ENCODE results near the gene C6orf47.

DNA sequence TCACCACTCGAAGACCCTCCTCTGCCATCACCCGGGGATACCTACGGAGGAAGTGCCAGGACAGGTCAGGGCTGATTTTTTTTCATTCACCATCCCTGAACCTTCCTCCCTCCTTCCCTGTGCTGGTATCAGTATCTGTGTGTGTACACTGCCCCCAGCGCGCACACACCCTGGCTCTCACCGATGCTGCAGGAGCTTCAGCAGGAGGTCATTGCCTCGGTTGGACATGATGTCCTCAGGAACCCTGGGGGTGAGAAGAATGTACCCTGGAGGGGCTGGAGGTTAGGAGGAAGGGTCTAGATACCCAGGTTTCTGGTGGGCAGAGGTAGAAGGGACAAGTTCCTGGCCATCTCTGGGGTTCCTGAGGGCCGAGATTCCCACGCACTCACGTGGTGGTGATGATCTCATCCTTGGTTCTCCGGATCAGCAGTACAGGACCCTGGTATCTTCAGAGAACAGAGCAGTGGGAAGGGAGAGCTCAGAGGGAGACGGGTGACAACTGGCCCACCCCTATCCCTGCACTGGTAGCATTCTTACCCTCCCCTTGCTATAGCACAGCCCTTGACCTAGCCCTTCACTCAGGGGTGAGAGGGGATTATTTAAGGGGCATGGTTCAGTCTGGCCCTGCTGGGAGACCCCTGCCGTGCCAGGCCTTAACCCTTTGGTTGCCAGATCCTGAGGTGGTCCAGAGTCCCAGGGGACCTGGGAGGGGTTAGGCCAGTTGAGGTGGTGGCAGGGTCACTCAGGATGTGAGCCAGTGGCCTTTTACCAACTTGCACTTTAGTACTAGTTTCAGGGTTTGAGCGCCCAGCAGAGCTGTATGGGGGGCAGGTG lies 27.5 kb upstream of the C6orf47 start:
- TF ChIP-seq, protein P1, sequence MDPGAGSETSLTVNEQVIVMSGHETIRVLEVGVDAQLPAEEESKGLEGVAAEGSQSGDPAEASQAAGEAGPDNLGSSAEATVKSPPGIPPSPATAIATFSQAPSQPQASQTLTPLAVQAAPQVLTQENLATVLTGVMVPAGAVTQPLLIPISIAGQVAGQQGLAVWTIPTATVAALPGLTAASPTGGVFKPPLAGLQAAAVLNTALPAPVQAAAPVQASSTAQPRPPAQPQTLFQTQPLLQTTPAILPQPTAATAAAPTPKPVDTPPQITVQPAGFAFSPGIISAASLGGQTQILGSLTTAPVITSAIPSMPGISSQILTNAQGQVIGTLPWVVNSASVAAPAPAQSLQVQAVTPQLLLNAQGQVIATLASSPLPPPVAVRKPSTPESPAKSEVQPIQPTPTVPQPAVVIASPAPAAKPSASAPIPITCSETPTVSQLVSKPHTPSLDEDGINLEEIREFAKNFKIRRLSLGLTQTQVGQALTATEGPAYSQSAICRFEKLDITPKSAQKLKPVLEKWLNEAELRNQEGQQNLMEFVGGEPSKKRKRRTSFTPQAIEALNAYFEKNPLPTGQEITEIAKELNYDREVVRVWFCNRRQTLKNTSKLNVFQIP (CRISPR knock-in tag; IDR thresholded peaks at IDR 0.05; ENCODE audit: borderline replicate concordance, low read depth) = no peak
- TF ChIP-seq ZFP3 (CRISPR knock-in tag; IDR thresholded peaks at IDR 0.05) = no peak
- no peak for TF ChIP-seq ARNTL (CRISPR knock-in tag; IDR thresholded peaks at IDR 0.05; ENCODE audit: borderline replicate concordance, low read depth)
- TF ChIP-seq, protein P2, sequence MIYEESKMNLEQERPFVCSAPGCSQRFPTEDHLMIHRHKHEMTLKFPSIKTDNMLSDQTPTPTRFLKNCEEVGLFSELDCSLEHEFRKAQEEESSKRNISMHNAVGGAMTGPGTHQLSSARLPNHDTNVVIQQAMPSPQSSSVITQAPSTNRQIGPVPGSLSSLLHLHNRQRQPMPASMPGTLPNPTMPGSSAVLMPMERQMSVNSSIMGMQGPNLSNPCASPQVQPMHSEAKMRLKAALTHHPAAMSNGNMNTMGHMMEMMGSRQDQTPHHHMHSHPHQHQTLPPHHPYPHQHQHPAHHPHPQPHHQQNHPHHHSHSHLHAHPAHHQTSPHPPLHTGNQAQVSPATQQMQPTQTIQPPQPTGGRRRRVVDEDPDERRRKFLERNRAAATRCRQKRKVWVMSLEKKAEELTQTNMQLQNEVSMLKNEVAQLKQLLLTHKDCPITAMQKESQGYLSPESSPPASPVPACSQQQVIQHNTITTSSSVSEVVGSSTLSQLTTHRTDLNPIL (CRISPR knock-in tag; IDR thresholded peaks at IDR 0.05; ENCODE audit: low read depth) = no peak
- TF ChIP-seq ZC3H10 (CRISPR knock-in tag; IDR thresholded peaks at IDR 0.05) = no peak

Measured in SK-N-SH treated with all-trans-retinoic acid at 6 μM for 48 hours (cell line).